Endodermal cell (in vitro differentiated cells): ENCODE results near the gene NRXN3. TPM values are rescaled to one million over a fixed set of nuclear protein-coding genes. Genes with fewer than 3 reads are reported as not detected.

Experiments
- DNase-seq: peaks from one replicate; pipeline ENCODE4 v3.0.0-alpha.2; 2017
- H3K27ac ChIP-seq: 2 replicates; pipeline ENCODE4 v1.5.1; 2013; ENCODE audit warnings: mild to moderate bottlenecking, low read depth, low read length, moderate library complexity
- H3K27me3 ChIP-seq: 2 replicates; pipeline ENCODE4 v1.6.1; 2013; ENCODE audit warnings: mild to moderate bottlenecking, low read length, moderate library complexity; ENCODE audit not compliant: insufficient read depth, control insufficient read depth, poor library complexity, severe bottlenecking
- H3K36me3 ChIP-seq: 2 replicates; pipeline ENCODE4 v1.7.0; 2013; ENCODE audit warnings: mild to moderate bottlenecking, low read length, moderate library complexity; ENCODE audit not compliant: control insufficient read depth, insufficient read depth
- H3K4me1 ChIP-seq: one replicate; pipeline ENCODE4 v1.7.0; 2013; ENCODE audit warnings: low read length; ENCODE audit not compliant: control insufficient read depth, insufficient read depth
- H3K4me3 ChIP-seq: 2 replicates; pipeline ENCODE4 v1.5.1; 2013; ENCODE audit warnings: mild to moderate bottlenecking, low read length, moderate library complexity
- H3K9ac ChIP-seq: 2 replicates; pipeline ENCODE4 v1.6.1; 2013; ENCODE audit warnings: mild to moderate bottlenecking, low read length, moderate library complexity; ENCODE audit not compliant: poor library complexity, severe bottlenecking; ENCODE audit errors: extremely low read depth
- H3K9me3 ChIP-seq: 2 replicates; pipeline ENCODE4 v1.6.1; 2013; ENCODE audit warnings: mild to moderate bottlenecking, low read length, moderate library complexity; ENCODE audit not compliant: control insufficient read depth
- H3K27ac Mint-ChIP-seq: 2 replicates; pipeline ENCODE4 v1.8.0; 2020; ENCODE audit warnings: mixed read lengths
- H3K27me3 Mint-ChIP-seq: 2 replicates; pipeline ENCODE4 v1.8.0; 2021; ENCODE audit warnings: mild to moderate bottlenecking, mixed read lengths; ENCODE audit not compliant: insufficient read depth
- H3K36me3 Mint-ChIP-seq: 2 replicates; pipeline ENCODE4 v1.8.0; 2020; ENCODE audit warnings: low read depth, mixed read lengths
- H3K4me1 Mint-ChIP-seq: 2 replicates; pipeline ENCODE4 v1.8.0; 2020; ENCODE audit warnings: mixed read lengths
- H3K4me3 Mint-ChIP-seq: 2 replicates; pipeline ENCODE4 v1.8.0; 2020; ENCODE audit warnings: mild to moderate bottlenecking, moderate library complexity, mixed read lengths
- H3K9me3 Mint-ChIP-seq: 2 replicates; pipeline ENCODE4 v1.8.0; 2020; ENCODE audit warnings: mild to moderate bottlenecking, mixed read lengths
- CTCF ChIP-seq: fragments of 200-600 bp; sonication (generic); conservative IDR thresholded peaks from 2 replicates; pipeline ENCODE4 v1.5.0; 2021; ENCODE audit warnings: antibody characterized with exemption, mild to moderate bottlenecking
- WGBS, 2 experiments: methylation state at CpG; one replicate each; pipeline versions ENCODE4 v1.1.5 to v1.1.7; 2013; ENCODE audit warnings: missing lambda C conversion rate in 2 of 2, mixed read lengths in 1 of 2; ENCODE audit not compliant: insufficient coverage in 1 of 2, insufficient read length in 1 of 2; 5-methylcytosine and 5-hydroxymethylcytosine counted together
- total RNA-seq, 2 donors: library from RNA; stranded (reverse); fragmentation: NEBNext Ultra II Directional in 1 of 2; extraction: Animal tissue kit (Norgen Biotek cat#: 25700) in 1 of 2; gene quantifications; 2 replicates in 1 of 2; 3 replicates in 1 of 2; pipeline ENCODE4 v1.2.1, GENCODE V29; 2021

The NRXN3 gene
- total RNA-seq, 2 donors from 2014 or later = 20.9 to 21.4 TPM

DNA sequence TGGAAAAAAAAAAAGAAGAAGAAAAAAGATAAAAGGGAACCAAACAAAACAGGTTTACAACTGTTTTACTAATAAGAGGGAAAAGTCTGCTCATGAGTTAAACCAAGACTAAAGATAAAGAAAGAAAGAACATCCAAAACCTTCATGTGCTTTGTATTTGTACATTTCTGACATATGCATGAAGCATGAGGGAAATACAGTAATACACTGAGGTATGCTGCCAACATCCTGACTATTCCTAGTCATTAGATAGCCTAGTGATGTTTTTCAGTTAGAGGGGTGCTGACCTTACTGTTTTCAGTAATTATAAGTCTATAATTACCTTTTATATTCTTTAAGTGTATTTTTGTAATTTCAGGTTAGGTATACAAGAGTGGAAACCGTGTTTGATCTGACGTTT lies 1247.8 kb downstream of the NRXN3 start:
- no peak overlapping the region for H3K27ac ChIP-seq
- H3K27ac Mint-ChIP-seq = no peak overlapping the region
- no peak overlapping the region for H3K4me3 ChIP-seq
- H3K4me1 ChIP-seq = peaks cover 4% of the 10 kb centered on the region
- WGBS, 2 experiments = 91 to 100% methylated on average over 2 of the region's 2 CpGs
- H3K36me3 Mint-ChIP-seq = no peaks in the 10 kb centered on the region
- H3K9me3 ChIP-seq = peaks cover 10% of the 10 kb centered on the region
- no peaks in the 10 kb centered on the region for H3K36me3 ChIP-seq
- H3K9ac ChIP-seq = no peak overlapping the region
- H3K4me3 Mint-ChIP-seq = no peak overlapping the region
- peaks cover 37% of the 10 kb centered on the region for H3K4me1 Mint-ChIP-seq
- H3K27me3 Mint-ChIP-seq = no peaks in the 10 kb centered on the region
- DNase-seq = no peak
- no peak for TF ChIP-seq CTCF
- no peaks in the 10 kb centered on the region for H3K27me3 ChIP-seq
- no peaks in the 10 kb centered on the region for H3K9me3 Mint-ChIP-seq

- no peaks in the 10 kb centered on the region for H3K36me3 Mint-ChIP-seq
- H3K4me3 Mint-ChIP-seq = no peak overlapping the region
- H3K9me3 Mint-ChIP-seq = no peaks in the 10 kb centered on the region
- H3K9ac ChIP-seq = no peak overlapping the region
- H3K4me1 Mint-ChIP-seq = peaks cover 29% of the 10 kb centered on the region
- H3K27ac ChIP-seq = no peak overlapping the region
- H3K4me3 ChIP-seq = no peak overlapping the region
- no peak for DNase-seq
- H3K4me1 ChIP-seq = no peaks in the 10 kb centered on the region
- WGBS, 2 experiments = 83 to 100% methylated on average over 1 to 5 of the region's 5 CpGs
- no peak for TF ChIP-seq CTCF
- H3K27me3 Mint-ChIP-seq = no peaks in the 10 kb centered on the region
- peaks cover 10% of the 10 kb centered on the region for H3K9me3 ChIP-seq
- no peak overlapping the region for H3K27ac Mint-ChIP-seq
- H3K36me3 ChIP-seq = no peaks in the 10 kb centered on the region
- H3K27me3 ChIP-seq = no peaks in the 10 kb centered on the region
Measured at GRCh38 chr14:79418649-79419415, 1248.7 kb downstream of the NRXN3 start.

DNA sequence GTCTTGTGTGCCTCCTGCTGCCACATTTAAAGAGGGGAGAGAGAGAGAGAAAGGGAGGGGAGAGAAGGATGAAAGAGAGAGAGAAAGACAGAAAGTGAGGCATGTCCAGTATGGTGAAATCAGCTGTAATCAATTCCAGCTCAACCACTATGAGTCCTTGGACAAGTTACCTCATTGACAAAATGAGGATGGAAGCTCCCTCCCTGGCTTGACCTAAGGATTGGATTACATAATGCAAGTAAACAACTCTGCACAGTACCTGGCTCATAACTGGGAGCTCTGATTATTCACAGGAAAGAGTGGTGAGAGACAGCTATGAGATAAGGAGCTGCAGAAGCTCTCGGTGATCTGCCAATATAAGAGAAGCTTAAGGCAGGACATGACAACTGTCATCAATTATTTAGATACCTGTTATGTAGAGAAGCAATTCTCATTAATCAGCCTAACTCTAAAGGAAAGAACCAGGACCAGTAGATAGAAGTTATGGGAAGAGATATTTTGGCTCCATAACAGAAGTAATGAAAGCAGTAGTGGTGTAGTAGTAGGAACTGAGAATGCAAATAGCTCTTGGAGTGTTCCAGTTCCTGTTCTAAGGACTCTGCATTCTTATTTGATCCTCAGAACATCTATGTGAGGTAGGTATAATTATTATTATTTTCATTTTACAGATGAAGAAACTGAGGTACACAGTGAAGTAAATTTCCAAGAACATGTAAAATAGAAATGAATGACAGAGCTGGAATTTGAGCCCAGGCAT lies 1249.6 kb downstream of the NRXN3 start:
- Histone ChIP-seq H3K9me3 (peaks cover 10% of the 10 kb centered on the region), H3K4me1 (no peaks in the 10 kb centered on the region), H3K9ac (no peak overlapping the region), H3K27me3 (no peaks in the 10 kb centered on the region), H3K36me3 (no peaks in the 10 kb centered on the region), H3K4me3 (no peak overlapping the region), H3K27ac (no peak overlapping the region)
- no peak for DNase-seq
- Mint-ChIP-seq H3K9me3 (no peaks in the 10 kb centered on the region), H3K4me1 (peaks cover 23% of the 10 kb centered on the region), H3K27me3 (no peaks in the 10 kb centered on the region), H3K4me3 (no peak overlapping the region), H3K36me3 (no peaks in the 10 kb centered on the region), H3K27ac (no peak overlapping the region)
- TF ChIP-seq CTCF = no peak
- WGBS, 2 experiments = 75 to 100% methylated on average over 1 of the region's 1 CpG
